ENCODE measurements around the gene ADARB2.

The ADARB2 gene

DNA sequence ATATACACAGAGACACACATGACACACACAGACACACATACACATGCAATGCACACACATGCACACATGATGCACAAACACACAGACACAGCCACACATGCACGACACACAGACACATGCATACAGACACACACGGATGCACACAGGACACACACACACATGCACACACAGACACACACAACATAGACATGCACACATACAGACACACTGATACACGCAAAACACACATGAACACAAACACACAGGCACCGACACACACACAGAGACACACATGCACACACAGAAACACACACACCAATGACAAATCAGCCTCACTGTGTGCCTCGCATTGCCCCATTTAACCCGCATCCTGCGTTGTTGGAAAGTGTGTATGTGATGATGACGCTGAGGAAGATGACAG lies 232.4 kb downstream of the ADARB2 start:
- in situ Hi-C loops (cut with MboI; ENCODE audit: low pct_unique_long_range_greater_than_20kb, low sequenced_read_pairs, unreplicated experiment): no loop called here
- no peak for DNase-seq (ENCODE audit: low spot score)
- TF ChIP-seq, protein P1, sequence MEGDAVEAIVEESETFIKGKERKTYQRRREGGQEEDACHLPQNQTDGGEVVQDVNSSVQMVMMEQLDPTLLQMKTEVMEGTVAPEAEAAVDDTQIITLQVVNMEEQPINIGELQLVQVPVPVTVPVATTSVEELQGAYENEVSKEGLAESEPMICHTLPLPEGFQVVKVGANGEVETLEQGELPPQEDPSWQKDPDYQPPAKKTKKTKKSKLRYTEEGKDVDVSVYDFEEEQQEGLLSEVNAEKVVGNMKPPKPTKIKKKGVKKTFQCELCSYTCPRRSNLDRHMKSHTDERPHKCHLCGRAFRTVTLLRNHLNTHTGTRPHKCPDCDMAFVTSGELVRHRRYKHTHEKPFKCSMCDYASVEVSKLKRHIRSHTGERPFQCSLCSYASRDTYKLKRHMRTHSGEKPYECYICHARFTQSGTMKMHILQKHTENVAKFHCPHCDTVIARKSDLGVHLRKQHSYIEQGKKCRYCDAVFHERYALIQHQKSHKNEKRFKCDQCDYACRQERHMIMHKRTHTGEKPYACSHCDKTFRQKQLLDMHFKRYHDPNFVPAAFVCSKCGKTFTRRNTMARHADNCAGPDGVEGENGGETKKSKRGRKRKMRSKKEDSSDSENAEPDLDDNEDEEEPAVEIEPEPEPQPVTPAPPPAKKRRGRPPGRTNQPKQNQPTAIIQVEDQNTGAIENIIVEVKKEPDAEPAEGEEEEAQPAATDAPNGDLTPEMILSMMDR (IDR thresholded peaks at IDR 0.05; ENCODE audit: extremely low read depth, insufficient read depth, missing control alignments): no peak

DNA sequence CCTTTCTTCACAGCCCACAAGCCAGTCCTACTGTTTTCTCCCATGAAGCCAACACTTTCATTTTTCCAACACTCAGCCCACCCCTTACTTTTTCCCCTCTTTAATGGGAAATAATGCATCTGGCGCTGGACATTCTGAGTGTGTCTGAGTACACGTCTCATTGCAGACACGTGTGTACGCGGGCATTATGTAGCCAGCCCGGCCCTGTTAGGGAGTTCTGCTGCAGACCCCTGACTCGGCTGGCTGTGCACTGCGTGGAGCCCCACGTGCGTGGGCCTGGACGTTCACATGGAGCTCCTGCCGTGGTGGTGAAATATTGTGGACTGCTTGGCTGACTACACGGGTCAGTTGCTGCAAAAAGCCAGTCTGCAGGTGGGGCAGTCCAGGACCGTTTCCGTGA lies 233.0 kb downstream of the ADARB2 start:
- in situ Hi-C loops (cut with MboI; ENCODE audit: low pct_unique_long_range_greater_than_20kb, low sequenced_read_pairs, unreplicated experiment): no loop called here
- TF ChIP-seq, protein P1 (IDR thresholded peaks at IDR 0.05; ENCODE audit: extremely low read depth, insufficient read depth, missing control alignments): no peak
- DNase-seq (ENCODE audit: low spot score): no peak

DNA sequence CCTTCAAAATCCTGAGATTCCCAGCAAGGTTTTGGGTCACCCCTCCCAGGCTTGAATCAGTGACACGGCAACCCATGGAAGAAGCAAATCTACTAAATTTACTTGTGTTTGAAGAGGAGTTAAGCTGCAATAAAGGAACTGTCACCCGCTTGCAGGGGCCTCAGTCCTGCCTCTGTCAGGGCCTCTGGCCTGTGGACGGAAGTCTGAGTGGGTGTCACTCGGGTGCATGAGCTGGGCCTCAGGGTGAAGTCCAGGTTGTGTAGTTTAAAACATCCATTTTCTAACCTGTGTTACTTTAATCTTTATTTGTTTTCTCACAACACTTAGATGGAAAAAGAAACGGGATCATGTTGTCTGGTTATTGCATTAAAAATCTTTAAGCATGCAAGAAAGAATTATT lies 234.9 kb downstream of the ADARB2 start:
- TF ChIP-seq, protein P1 (IDR thresholded peaks at IDR 0.05; ENCODE audit: extremely low read depth, insufficient read depth, missing control alignments): no peak
- no peak for DNase-seq (ENCODE audit: low spot score)
- in situ Hi-C loops (cut with MboI; ENCODE audit: low pct_unique_long_range_greater_than_20kb, low sequenced_read_pairs, unreplicated experiment): no loop called here

DNA sequence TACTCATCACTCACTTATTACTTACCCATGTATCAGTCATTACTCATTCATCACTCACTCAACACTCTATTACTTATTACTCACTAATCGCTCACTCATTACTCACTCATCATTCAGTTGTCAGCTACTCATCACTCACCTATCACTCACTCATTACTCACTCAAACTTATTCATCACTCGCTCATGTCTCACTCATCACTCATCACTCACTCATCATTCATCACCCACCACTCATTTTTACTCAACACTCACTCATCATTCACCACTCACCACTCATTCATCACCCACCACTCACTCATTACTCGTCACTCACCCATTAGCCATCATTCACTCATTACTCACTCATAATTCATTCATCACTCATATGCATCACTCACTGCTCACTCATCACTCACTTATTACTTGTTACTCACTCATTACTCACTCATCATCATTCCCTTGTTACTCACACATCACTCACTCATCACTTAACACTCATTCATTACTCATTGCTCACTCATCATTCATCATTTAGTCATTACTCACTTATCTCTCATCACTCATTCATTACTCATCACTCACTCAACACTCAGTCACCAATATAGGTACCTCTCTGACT lies 237.9 kb downstream of the ADARB2 start:
- no peak for DNase-seq (ENCODE audit: low spot score)
- TF ChIP-seq, protein P1 (IDR thresholded peaks at IDR 0.05; ENCODE audit: extremely low read depth, insufficient read depth, missing control alignments): no peak
- in situ Hi-C loops (cut with MboI; ENCODE audit: low pct_unique_long_range_greater_than_20kb, low sequenced_read_pairs, unreplicated experiment): no loop called here

DNA sequence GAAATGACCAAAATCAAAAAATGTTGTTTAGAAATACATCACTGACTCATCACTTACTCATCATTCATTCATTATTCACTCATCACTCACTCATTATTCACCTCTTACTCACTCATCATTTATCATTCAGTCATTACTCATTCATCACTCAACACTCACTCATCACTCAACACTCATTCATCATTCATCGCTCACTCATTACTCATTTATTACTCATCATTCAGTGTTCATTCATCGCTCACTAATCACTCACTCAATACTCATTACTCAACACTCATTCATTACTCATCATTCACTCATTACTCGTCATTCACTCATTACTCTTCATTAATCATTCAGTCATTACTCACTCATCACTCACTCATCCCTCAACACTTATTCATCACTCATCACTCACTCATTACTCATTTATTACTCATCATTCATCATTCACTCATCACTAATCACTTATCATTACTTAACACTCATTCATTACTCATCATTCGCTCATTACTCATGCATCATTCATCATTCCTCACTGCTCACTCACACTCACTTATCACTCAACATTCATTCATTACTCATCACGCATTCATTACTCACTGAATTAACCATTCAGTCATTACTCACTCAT lies 238.5 kb downstream of the ADARB2 start:
- TF ChIP-seq, protein P1 (IDR thresholded peaks at IDR 0.05; ENCODE audit: extremely low read depth, insufficient read depth, missing control alignments): no peak
- no peak for DNase-seq (ENCODE audit: low spot score)
- in situ Hi-C loops (cut with MboI; ENCODE audit: low pct_unique_long_range_greater_than_20kb, low sequenced_read_pairs, unreplicated experiment): no loop called here

DNA sequence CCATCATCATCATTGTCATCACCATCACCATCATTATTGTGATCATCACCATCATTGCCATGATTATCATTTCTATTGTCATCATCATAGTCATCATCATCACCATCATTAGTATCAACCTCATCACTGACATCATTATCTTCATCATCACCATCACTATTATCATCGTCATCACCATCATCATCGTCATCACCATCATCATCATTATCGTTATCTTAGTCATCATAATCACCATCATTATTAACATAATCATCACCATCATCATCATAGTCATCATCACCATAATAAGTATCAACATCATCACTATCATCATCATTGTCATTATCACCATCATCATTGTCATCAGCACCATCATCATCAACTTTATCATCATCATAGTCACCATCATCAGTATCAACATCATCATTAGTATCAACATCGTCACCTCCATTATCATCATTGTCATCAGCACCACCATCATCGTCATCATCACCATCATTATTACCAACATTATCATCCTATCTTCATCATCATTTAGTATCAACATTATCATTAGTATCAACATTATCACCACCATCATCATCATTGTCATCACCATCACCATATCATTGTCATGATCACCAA lies 241.3 kb downstream of the ADARB2 start:
- DNase-seq (ENCODE audit: low spot score): no peak
- in situ Hi-C loops (cut with MboI; ENCODE audit: low pct_unique_long_range_greater_than_20kb, low sequenced_read_pairs, unreplicated experiment): no loop called here
- TF ChIP-seq, protein P1 (IDR thresholded peaks at IDR 0.05; ENCODE audit: extremely low read depth, insufficient read depth, missing control alignments): no peak
